Stimulated activated CD4-positive, alpha-beta T cell treated with anti-CD3 and anti-CD28 coated beads, Interleukin-4, amount 100 ng/mL, for 48 hours (primary cell): ENCODE measurements around the gene NCL.
"Not testable (repeated sequence)": the region's sequence is repeated elsewhere in the genome, so short reads cannot be mapped to it uniquely, and the experiment has no call there.

ENCODE experiments used
- DNase-seq, 2 donors: peaks; one replicate each; pipeline ENCODE4 v3.0.0-alpha.2; 2020; ENCODE audit warnings: low read depth in 2 of 2

NCL gene

GRCh38 chr2:231430437-231430836, 33.8 kb downstream of the NCL start:
- not testable (repeated sequence) for DNase-seq

- no peak for DNase-seq
These were observed 34.4 kb downstream of the NCL start for GRCh38 chr2:231429901-231430300.

GRCh38 chr2:231429152-231429551, 35.1 kb downstream of the NCL start:
- DNase-seq: no peak

- DNase-seq: no peak
These were observed 37.2 kb downstream of the NCL start for GRCh38 chr2:231427116-231427515.

GRCh38 chr2:231425811-231426703, 38.2 kb downstream of the NCL start:
- DNase-seq: no peak

GRCh38 chr2:231425291-231425810, 38.9 kb downstream of the NCL start:
- DNase-seq: no peak

GRCh38 chr2:231423176-231423575, 41.1 kb downstream of the NCL start:
- no peak for DNase-seq

- no peak for DNase-seq
These were observed 42.2 kb downstream of the NCL start for GRCh38 chr2:231422056-231422455.

- no peak for DNase-seq
These were observed 43.2 kb downstream of the NCL start for GRCh38 chr2:231421051-231421580.

- DNase-seq: no peak
These were observed 45.3 kb downstream of the NCL start for GRCh38 chr2:231418820-231419640.

GRCh38 chr2:231415029-231415428, 49.3 kb downstream of the NCL start:
- DNase-seq: no peak

GRCh38 chr2:231413921-231414476, 50.3 kb downstream of the NCL start:
- no peak for DNase-seq

GRCh38 chr2:231413456-231413855, 50.8 kb downstream of the NCL start:
- no peak for DNase-seq

- no peak for DNase-seq
These were observed 51.7 kb downstream of the NCL start for GRCh38 chr2:231412618-231412963.

- peak; percentile 56 to 75 for DNase-seq
These were observed 52.3 kb downstream of the NCL start for GRCh38 chr2:231411831-231412617.

- DNase-seq: no peak
These were observed 53.0 kb downstream of the NCL start for GRCh38 chr2:231411237-231411636.

GRCh38 chr2:231410293-231411004, 53.8 kb downstream of the NCL start:
- no peak for DNase-seq

- DNase-seq: no peak
These were observed 54.5 kb downstream of the NCL start for GRCh38 chr2:231409776-231410175.

- not testable (repeated sequence) for DNase-seq
These were observed 56.0 kb downstream of the NCL start for GRCh38 chr2:231408304-231408703.

GRCh38 chr2:231407686-231408085, 56.6 kb downstream of the NCL start:
- not testable (repeated sequence) for DNase-seq
